Activated CD8-positive, alpha-beta memory T cell treated with anti-CD3 and anti-CD28 coated beads, Interleukin-2, amount 50 U/mL, for 4 hours (primary cell): ENCODE data around the gene SEPTIN10.

Experiments used
- DNase-seq: peaks from one replicate; pipeline ENCODE4 v3.0.0-alpha.2; 2020

SEPTIN10 gene

DNA sequence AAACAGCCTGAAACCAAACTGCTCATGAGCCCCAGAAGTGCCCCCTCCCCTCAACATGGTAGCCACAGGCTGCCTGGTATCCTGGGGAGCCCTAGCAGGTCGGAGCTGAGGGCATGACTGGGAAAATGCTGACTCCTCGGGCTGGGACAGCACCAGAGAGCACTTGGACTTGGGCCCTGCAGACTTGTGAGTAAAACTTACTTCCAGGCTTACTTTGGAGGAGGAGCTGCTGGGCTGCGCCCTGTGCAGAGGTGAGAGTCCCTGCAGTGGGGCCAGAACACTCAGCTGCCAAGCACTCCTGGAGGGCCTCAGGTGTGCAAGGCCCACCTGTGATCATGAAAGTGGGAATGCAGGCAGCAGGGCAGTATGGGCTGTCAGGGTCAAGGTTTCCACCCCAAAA is 119.4 kb downstream of the SEPTIN10 start:
- no peak for DNase-seq

DNA sequence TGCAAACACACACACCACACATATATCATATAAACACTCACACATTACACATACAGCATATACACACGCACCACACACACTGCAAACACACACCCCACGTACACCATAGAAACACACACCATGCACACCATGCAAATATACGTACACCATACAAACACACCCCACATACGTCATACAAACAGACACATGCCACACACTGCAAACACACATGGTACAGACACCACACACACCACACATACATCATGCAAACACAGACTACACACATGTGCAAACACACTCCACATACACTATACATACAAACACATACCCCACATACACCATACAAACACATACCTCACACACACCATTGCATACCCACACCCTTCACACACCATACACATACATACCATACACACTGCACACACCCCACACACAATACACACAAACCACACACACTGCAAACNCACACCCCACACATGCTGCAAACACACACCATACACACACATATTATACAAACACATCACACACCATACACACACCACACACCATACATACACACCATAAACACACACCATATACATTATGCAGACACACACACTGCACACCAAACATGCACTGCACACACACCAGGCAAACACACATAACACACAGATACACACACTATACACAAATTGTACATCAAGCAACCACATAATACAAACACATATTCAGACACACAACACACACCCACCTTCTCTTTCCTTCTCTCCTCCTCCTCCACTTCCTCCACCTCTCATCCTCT is 120.4 kb downstream of the SEPTIN10 start:
- DNase-seq: no peak
